Retina (tissue), 1 donor: Measurements from ENCODE around the gene SLC25A13.
"Not testable (repeated sequence)": the region's sequence is repeated elsewhere in the genome, so short reads cannot be mapped to it uniquely, and the experiment has no call there.

ENCODE experiments used
- DNase-seq: peaks from one replicate; pipeline ENCODE4 v3.0.0-alpha.2; 2016

The SLC25A13 gene

GRCh38 chr7:96297446-96297845, 24.5 kb downstream of the SLC25A13 start:
- not testable (repeated sequence) for DNase-seq

GRCh38 chr7:96293911-96294310, 28.0 kb downstream of the SLC25A13 start:
- not testable (repeated sequence) for DNase-seq

DNA sequence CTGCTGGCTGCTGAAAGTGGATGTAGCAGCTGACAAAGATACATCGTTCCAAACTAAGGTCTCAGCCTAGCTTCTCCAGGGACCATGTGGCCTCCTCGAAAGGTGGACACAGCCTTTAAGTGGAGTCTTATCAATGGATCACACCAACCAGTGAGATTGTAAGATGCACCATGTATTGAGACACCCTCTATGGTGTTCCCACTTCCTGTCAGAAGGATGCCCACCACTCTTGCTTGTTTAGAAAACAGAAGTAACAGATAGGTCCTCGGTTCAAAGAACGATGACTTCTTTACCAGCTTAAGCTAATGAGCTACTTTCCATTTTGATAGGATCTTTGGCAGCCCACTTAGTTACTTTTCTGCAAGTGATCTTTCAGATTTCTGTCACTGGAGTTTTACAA, 34.3 kb downstream of the SLC25A13 start:
- no peak for DNase-seq

- DNase-seq: no peak
These were observed 34.8 kb downstream of the SLC25A13 start for GRCh38 chr7:96287132-96287531.

GRCh38 chr7:96285579-96285978, 36.3 kb downstream of the SLC25A13 start:
- no peak for DNase-seq

DNA sequence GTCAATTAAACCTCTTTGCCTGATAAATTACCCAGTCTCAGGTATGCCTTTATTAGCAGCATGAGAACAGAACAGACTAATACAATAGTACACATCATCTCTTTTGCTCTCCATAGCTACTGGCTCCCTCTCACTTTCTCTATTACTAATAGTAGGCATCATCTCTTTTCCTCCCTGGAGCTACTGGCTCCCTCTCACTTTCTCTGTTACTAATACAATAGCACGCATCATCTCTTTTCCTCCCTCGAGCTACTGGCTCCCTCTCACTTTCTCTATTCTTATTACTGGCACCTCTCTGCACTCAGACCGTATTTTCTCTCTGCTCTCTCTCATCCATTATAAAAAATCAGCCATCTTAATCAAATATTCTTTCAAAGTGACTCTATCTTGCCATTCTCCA, 37.1 kb downstream of the SLC25A13 start:
- DNase-seq: no peak

- DNase-seq: no peak
These were observed 37.7 kb downstream of the SLC25A13 start for GRCh38 chr7:96284240-96284639.

DNA sequence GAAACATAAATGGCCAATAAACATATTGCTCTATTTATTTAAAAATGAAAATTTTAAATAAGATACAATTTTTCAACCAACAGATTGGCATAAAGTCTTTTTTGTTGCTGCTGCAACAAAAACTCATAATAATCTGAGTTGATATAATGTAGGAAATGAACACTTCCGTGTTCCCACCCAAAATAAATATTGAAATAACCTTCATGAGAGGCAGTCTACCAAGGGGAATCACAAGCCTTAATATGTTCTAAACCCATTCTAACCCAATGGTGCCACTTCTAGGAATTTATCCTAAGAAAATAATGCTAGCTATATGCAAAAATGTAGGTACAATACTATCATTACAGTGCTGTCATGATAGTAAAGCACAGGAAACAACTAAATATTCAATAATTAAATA, 39.1 kb downstream of the SLC25A13 start:
- DNase-seq: no peak

DNA sequence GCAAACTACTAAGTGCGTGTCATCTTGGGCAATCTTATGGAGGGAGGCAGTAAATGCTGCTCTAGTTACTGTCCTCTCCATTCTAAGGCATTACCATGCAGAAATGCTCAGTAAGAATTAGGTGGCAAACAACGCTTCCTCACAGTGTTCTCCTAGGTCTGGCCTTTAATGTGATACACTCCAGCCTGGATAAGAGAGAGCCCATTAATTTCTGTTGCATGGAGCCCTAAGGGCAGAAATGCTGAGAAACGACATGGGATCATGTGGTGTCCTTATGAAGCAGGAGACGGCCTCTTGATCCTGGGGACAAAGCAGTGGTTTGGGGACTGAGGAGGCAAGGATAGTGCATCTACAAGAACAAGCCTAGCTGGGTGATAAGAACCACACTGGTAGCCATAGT, 44.0 kb downstream of the SLC25A13 start:
- DNase-seq: no peak

DNA sequence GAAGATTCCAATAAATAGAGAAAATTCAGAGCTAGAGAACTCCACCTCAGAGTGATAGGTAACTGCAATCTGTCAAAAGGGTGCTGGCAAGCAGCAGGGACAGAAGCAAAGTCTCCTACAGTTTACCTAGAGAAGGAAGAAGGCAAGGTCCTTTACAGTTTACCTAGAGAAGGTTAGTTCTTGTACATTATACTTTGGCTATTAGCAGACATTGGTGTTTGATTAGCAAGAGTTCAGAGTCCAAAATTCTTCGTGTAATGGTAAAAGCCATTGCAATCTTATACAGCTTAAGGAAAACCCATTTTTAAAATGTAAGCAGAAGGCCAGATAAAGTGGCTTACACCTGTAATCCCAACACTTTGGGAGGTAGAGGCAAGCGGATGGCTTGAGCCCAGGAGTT, 45.9 kb downstream of the SLC25A13 start:
- no peak for DNase-seq

DNA sequence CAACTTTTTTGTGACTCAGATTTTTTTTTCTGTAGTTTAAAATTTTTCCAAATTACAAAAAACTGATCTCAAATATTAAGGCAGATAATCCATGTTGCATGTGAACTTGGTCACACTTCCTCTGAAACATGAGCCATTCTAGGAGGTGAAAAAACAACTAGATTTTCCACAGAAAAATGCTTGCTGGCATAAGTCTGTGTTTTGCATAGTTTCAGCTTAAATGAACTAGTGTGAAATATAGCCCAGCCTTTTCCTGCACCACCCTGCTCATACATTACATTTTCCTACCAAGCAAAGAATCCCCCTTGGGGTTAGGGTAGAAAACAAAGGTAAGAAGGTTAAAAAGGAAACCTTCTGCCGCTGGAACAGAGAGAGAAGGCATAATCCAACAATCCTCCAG, 48.2 kb downstream of the SLC25A13 start:
- DNase-seq: no peak

GRCh38 chr7:96269246-96269994, 52.5 kb downstream of the SLC25A13 start:
- no peak for DNase-seq

GRCh38 chr7:96266580-96266979, 55.3 kb downstream of the SLC25A13 start:
- no peak for DNase-seq

DNA sequence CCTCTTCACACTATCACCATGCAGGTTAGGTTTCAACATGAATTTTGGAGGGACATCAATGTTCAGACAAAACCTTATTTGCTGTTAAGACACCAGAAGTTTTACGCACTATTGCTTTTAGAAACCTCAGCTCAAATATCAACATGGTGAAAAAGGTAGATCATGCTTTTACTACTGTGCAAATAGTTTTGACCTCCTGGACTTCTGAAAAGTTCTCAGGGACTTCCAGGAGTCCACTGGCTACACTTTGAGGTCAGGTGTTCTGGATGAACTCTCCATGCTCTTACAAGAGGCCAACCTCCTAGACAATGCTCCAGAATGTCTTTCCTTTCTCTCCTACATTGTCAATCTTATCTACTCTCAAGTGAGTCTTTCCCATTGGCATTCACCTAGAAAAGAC, 55.9 kb downstream of the SLC25A13 start:
- DNase-seq: no peak

DNA sequence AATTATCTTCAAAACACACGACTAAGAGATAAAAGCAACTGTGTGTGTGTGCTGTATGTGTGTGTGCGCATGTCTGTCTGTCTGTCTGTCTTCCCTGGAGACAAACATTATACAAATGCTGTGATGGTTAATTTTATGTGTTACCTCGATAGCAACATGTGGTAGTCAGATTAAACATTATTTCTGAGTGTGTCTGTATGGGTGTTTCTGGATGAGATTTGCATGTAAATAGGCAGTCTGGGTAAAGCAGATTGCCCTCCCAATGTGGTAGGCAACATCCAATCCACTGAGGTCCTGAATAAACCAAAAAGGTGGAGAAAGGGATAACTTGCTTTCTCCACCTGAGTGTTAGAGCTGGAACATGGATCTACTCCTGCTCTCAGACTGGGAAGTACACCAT, 67.9 kb downstream of the SLC25A13 start:
- no peak for DNase-seq

- DNase-seq: no peak
These were observed 68.5 kb downstream of the SLC25A13 start for GRCh38 chr7:96253441-96253840.

GRCh38 chr7:96250776-96251361, 71.0 kb downstream of the SLC25A13 start:
- DNase-seq: no peak

DNA sequence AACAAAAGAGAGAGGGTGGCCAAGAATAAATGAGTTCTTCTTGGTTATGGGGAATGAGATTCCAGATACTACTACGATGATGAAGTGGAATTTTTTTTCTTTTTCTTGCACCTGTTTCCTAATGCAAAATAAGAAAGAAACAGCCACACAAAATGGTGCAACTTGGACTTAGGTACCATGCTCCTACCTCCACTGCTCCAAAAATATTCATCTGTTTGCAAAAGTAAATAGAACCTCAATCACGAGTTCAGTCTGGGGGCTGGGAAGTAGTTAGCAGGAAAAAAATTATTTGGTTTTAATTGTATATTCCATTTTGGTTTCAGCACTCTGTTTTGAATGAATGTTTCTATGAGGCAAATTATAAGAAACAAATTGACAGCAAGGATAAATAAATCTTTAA, 73.5 kb downstream of the SLC25A13 start:
- DNase-seq: no peak

DNA sequence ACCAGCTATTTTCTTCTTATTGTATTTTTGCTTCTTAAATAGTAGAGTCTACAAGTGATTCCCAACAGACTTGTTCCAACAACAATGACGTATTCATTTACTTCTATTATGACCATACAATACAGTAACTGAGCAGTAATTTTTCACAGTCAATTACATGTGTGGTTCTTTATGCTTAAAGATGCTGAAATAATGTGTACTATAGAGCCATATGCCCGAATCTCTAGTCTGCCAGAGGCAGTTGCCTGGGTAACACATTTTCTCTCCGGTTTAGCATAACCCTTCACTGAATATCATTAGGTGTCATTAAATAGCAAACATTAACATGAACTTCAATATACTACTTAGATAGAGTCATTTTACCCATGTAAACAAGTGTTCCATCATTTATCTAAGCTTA, 75.0 kb downstream of the SLC25A13 start:
- no peak for DNase-seq

DNA sequence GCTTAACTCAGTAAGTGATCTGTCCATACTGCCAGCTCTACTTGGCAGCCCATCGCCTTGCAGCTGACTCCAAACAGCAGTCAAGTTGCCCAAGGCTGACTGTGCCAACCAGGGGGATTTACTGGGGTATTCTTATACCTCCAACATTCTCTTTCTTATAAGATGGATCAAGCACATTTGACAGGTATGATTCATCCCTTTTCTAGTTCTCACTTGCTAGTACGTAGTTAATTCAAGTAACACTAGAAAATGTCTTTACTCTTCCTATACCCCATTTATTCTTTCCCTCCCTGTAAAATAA, 77.0 kb downstream of the SLC25A13 start:
- DNase-seq: no peak

DNA sequence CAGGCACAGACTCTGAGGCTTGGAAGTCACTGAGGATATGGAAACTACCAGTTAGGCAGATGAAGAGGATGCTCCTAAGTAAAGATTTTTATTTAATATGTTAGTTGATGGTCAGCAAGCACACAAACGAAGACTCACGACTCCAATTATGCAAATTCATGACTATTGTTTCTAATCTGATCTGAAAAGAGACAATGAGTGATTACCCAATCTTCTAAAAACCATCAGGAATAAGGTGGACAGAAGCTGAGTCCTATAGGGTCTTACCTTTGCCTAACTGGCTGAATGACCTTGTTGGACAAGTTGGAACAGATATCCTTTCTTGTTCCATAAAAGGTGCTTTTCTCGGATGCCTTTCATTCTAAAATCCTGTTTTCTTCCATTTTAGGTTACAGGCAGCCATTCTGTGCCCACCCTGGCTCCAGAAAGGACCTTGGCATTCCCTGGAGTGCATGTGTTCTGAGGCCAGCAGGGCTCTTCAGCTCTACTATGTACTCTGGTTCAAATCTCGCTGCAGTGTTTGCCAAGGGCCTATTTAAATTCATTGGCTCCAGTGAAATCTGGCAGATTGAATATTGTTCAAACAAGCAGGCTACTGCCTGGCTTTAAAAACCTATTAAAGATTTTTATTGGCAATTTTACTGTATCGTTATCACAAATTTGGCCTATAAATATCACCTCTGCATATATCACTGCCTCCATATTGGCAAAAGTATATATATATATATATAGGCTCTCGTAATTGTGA, 77.5 kb downstream of the SLC25A13 start:
- DNase-seq: no peak

GRCh38 chr7:96243241-96243640, 78.7 kb downstream of the SLC25A13 start:
- no peak for DNase-seq

- no peak for DNase-seq
These were observed 80.0 kb downstream of the SLC25A13 start for GRCh38 chr7:96241855-96242254.
